HepG2 (cell line): ENCODE results near the gene ANKFY1.

Experiments used
- CC2D1A ChIP-seq: sonication (generic); formaldehyde crosslinking; IDR thresholded peaks from 2 replicates; pipeline ENCODE4 v1.8.1; 2023; ENCODE audit warnings: mild to moderate bottlenecking, missing genetic modification reagents
- CHD2 ChIP-seq: IDR thresholded peaks from 2 replicates; pipeline ENCODE4 v1.6.1; 2011; ENCODE audit warnings: low read depth, low read length, improper control_type of control experiment
- CREB1 ChIP-seq, 2 experiments: fragments of 450-650 bp in 1 of 2; IDR thresholded peaks; 2 replicates each; pipeline ENCODE4 v1.6.1; 2016 to 2017; ENCODE audit warnings: control low read depth in 1 of 2, mild to moderate bottlenecking in 1 of 2, missing compliant biosample characterization in 1 of 2, missing genetic modification characterization in 1 of 2
- CTCF ChIP-seq: sonication (generic); formaldehyde crosslinking; IDR thresholded peaks from 2 replicates; pipeline ENCODE4 v1.5.0; 2020; ENCODE audit warnings: mild to moderate bottlenecking, missing genetic modification reagents, moderate library complexity
- LBX2 ChIP-seq: sonication (generic); formaldehyde crosslinking; IDR thresholded peaks from 2 replicates; pipeline ENCODE4 v1.5.0; 2020; ENCODE audit warnings: missing genetic modification reagents, mild to moderate bottlenecking, borderline replicate concordance
- MBNL3 ChIP-seq: fragments of 250-450 bp; sonication (Bioruptor Pico); conservative IDR thresholded peaks from 2 replicates; pipeline ENCODE4 v1.8.0; 2022; ENCODE audit warnings: mild to moderate bottlenecking, inconsistent platforms
- MNT ChIP-seq: fragments of 450-650 bp; IDR thresholded peaks from 2 replicates; pipeline ENCODE4 v1.6.1; 2016
- NR2F6 ChIP-seq, 2 experiments: IDR thresholded peaks; 2 replicates each; pipeline ENCODE4 v1.6.1; 2016; ENCODE audit warnings: antibody characterized with exemption in 1 of 2, mild to moderate bottlenecking in 1 of 2
- POLR2A ChIP-seq, 2 experiments: IDR thresholded peaks; 2 replicates each; pipeline ENCODE4 v1.6.1; 2011; ENCODE audit warnings: low read depth in 2 of 2, low read length in 2 of 2, mild to moderate bottlenecking in 1 of 2, moderate library complexity in 1 of 2; ENCODE audit not compliant: insufficient read depth in 1 of 2
- TRAFD1 ChIP-seq: sonication (generic); formaldehyde crosslinking; IDR thresholded peaks from 2 replicates; pipeline ENCODE4 v1.5.1; 2020; ENCODE audit warnings: missing genetic modification reagents, mild to moderate bottlenecking, borderline replicate concordance
- ZNF121 ChIP-seq: sonication (generic); formaldehyde crosslinking; IDR thresholded peaks from 2 replicates; pipeline ENCODE4 v1.5.0; 2020; ENCODE audit warnings: mild to moderate bottlenecking, missing genetic modification reagents
- ZNF550 ChIP-seq: sonication (generic); formaldehyde crosslinking; IDR thresholded peaks from 2 replicates; pipeline ENCODE4 v1.4.0; 2020; ENCODE audit warnings: mild to moderate bottlenecking, missing genetic modification reagents, borderline replicate concordance

GRCh38 chr17:4247971-4248388 lies 15.8 kb downstream of the ANKFY1 start:
- no peak for TF ChIP-seq CC2D1A (CRISPR knock-in tag)
- no peak for TF ChIP-seq CTCF (CRISPR knock-in tag)
- TF ChIP-seq TRAFD1 (CRISPR knock-in tag) = no peak
- no peak for TF ChIP-seq CREB1 (IDR thresholded peaks at IDR 0.05)
- TF ChIP-seq CREB1 (CRISPR knock-in tag; IDR thresholded peaks at IDR 0.05) = no peak
- TF ChIP-seq ZNF550 (CRISPR knock-in tag) = no peak
- no peak for TF ChIP-seq NR2F6 (IDR thresholded peaks at IDR 0.05)
- peak; percentile 34; the same call in 1 of the 2 replicates for TF ChIP-seq NR2F6 (CRISPR knock-in tag; IDR thresholded peaks at IDR 0.05)
- TF ChIP-seq MNT = no peak
- TF ChIP-seq POLR2A (IDR thresholded peaks at IDR 0.05; ENCODE audit: insufficient read depth in 1 of 2, low read depth in 2 of 2, low read length in 2 of 2) = no peak
- no peak for TF ChIP-seq MBNL3 (CRISPR knock-in tag)
- TF ChIP-seq LBX2 (CRISPR knock-in tag) = no peak
- TF ChIP-seq CHD2 = no peak
- no peak for TF ChIP-seq ZNF121 (CRISPR knock-in tag)
